ENCODE measurements around the gene SDK1. TPM values are rescaled to one million over a fixed set of nuclear protein-coding genes. Genes with fewer than 3 reads are reported as not detected.

The SDK1 gene
- total RNA-seq, 1 donor from 2014 or later = 10.4 TPM

DNA sequence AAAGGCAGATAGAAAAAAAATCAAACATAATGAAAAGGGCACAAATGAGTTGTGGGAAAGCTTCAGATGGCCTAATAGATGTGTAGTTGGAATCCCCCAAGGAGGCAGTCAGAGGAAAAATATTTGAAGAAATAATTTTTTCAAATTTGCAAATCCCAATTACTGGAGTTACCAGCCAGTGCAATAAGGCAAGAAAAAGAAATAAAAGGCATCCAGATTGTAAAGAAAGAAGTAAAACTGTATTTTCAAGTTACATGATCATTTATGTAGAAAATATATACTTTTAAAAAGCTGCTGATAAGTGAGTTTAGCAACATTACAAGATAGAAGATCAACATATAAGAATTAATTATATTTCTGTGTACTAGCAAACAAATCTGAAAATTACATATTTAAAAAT lies 329.0 kb downstream of the SDK1 start:
- Histone ChIP-seq H3K4me3 (no peak overlapping the region), H3K27ac (no peak overlapping the region), H3K4me1 (no peaks in the 10 kb centered on the region), H3K36me3 (no peaks in the 10 kb centered on the region), H3K9me3 (peaks cover 12% of the 10 kb centered on the region), H3K27me3 (no peaks in the 10 kb centered on the region)
- TF ChIP-seq, protein P1, sequence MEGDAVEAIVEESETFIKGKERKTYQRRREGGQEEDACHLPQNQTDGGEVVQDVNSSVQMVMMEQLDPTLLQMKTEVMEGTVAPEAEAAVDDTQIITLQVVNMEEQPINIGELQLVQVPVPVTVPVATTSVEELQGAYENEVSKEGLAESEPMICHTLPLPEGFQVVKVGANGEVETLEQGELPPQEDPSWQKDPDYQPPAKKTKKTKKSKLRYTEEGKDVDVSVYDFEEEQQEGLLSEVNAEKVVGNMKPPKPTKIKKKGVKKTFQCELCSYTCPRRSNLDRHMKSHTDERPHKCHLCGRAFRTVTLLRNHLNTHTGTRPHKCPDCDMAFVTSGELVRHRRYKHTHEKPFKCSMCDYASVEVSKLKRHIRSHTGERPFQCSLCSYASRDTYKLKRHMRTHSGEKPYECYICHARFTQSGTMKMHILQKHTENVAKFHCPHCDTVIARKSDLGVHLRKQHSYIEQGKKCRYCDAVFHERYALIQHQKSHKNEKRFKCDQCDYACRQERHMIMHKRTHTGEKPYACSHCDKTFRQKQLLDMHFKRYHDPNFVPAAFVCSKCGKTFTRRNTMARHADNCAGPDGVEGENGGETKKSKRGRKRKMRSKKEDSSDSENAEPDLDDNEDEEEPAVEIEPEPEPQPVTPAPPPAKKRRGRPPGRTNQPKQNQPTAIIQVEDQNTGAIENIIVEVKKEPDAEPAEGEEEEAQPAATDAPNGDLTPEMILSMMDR (IDR thresholded peaks at IDR 0.05) = no peak
- ATAC-seq (no peak), DNase-seq (no peak)
- intact Hi-C loops (cut with DNase I) = no loop called here

DNA sequence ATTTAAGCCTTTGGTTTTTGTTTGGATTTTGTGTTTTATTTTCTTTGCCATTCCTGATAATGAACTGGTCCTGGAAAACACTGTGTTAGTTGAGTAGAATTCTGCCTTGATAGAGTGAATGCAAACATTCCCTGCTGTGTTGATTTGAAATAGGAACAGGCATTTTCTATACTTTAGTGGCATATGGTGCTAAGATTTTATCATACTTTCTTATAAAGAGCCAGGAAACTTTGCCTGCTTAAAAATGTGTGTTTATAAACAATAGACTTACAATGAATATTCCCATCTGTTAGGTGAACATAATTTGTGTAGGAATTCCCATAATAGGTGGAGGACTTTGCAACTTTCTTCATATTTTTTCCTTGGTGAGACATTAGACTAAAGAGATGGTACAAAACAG lies 333.3 kb downstream of the SDK1 start:
- Histone ChIP-seq H3K4me1 (no peaks in the 10 kb centered on the region), H3K36me3 (no peaks in the 10 kb centered on the region), H3K9me3 (peaks cover 12% of the 10 kb centered on the region), H3K27me3 (no peaks in the 10 kb centered on the region), H3K27ac (no peak overlapping the region), H3K4me3 (no peak overlapping the region)
- TF ChIP-seq, protein P1 (IDR thresholded peaks at IDR 0.05) = no peak
- intact Hi-C loops (cut with DNase I) = no loop called here
- no peak for DNase-seq
- no peak for ATAC-seq

DNA sequence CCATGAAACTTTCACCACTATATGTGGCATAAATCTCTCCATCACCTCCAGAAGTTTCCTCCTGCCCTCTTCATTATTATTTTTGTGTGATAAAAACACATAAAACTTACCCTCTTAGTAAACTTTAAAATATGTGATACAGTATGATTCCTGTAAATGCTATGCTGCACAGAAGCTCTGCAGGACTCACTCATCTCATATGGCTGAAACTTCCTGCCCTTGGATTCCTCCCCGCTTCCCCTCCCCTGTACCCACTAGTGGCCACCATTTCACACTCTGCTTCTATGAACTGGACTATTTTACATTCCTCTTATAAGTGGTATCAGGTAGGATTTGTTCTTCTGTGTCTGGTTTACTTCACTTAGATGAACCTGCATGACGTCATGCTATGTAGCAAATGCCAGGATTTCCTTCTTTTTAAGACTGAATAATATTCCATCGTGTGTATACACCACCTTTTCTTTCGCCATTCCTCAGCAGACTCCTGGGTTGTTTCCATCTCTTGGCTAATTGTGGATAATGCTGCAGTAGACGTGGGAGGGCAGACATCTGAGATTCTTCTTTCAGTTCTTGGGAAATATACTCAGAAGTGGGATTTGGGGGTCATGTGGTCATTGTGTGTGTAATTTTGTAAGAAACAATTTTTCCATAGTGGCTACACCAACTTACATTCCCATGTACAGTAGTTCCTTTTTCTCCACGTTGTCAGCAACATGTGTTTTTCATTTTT lies 335.2 kb downstream of the SDK1 start:
- no peaks in the 10 kb centered on the region for H3K4me1 ChIP-seq
- intact Hi-C loops (cut with DNase I) = no loop called here
- H3K27me3 ChIP-seq = no peaks in the 10 kb centered on the region
- H3K27ac ChIP-seq = no peak overlapping the region
- no peaks in the 10 kb centered on the region for H3K36me3 ChIP-seq
- DNase-seq = no peak
- no peak overlapping the region for H3K4me3 ChIP-seq
- TF ChIP-seq, protein P1 (IDR thresholded peaks at IDR 0.05) = no peak
- H3K9me3 ChIP-seq = no peaks in the 10 kb centered on the region
- ATAC-seq = no peak

- Histone ChIP-seq H3K27me3 (no peaks in the 10 kb centered on the region), H3K27ac (no peak overlapping the region), H3K36me3 (no peaks in the 10 kb centered on the region), H3K4me1 (no peaks in the 10 kb centered on the region), H3K4me3 (no peak overlapping the region), H3K9me3 (no peaks in the 10 kb centered on the region)
- TF ChIP-seq, protein P1 (IDR thresholded peaks at IDR 0.05) = no peak
- ATAC-seq (no peak), DNase-seq (no peak)
- intact Hi-C loops (cut with DNase I) = no loop called here
Measured at GRCh38 chr7:3639253-3639652, 338.2 kb downstream of the SDK1 start.

DNA sequence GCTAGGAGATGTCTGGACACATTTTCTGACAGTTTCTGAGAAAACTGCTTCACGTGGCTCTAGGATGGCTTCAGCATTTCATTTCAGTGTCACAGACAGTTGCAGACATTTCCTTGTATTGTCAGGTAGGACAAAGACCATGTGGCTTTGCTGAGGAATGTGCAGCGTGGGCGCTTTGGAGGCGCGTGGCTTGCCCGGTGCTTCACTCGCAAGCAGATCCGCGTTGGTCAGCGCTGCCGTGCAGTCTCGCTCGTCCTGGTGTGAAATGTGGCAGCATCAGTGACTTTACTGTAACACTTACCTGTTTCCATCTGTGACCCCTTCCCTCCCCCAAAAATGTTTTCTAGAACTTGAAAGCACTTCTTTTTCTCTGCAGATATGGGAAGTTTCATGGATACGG lies 340.5 kb downstream of the SDK1 start:
- TF ChIP-seq, protein P1 (IDR thresholded peaks at IDR 0.05) = no peak
- intact Hi-C loops (cut with DNase I) = no loop called here
- Histone ChIP-seq H3K4me1 (no peaks in the 10 kb centered on the region), H3K36me3 (no peaks in the 10 kb centered on the region), H3K9me3 (no peaks in the 10 kb centered on the region), H3K27me3 (no peaks in the 10 kb centered on the region), H3K4me3 (no peak overlapping the region), H3K27ac (no peak overlapping the region)
- ATAC-seq (no peak), DNase-seq (no peak)

DNA sequence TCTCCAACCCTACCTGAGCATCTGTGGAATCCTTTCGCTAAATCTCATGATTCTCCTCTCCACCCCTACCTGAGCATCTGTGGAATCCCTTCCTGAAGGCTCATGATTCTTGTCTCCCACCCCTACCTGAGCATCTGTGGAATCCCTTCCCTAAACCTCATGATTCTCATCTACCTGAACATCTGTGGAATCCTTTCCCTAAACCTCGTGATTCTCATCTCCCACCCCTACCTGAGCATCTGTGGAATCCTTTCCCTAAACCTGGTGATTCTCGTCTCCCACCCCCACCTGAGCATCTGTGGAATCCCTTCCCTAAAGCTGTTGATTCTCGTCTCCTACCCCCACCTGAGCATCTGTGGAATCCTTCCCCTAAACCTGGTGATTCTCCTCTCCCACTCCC lies 342.0 kb downstream of the SDK1 start:
- Histone ChIP-seq H3K36me3 (no peaks in the 10 kb centered on the region), H3K27me3 (no peaks in the 10 kb centered on the region), H3K27ac (no peak overlapping the region), H3K4me3 (no peak overlapping the region), H3K9me3 (no peaks in the 10 kb centered on the region), H3K4me1 (no peaks in the 10 kb centered on the region)
- TF ChIP-seq, protein P1 (IDR thresholded peaks at IDR 0.05) = no peak
- intact Hi-C loops (cut with DNase I) = no loop called here
- no peak for ATAC-seq
- DNase-seq = no peak

Measured in upper lobe of right lung (tissue), 1 donor.